ENCODE measurements around the gene CDH11.
A peak's percentile ranks its signal among the peaks of the same experiment; 100 is the strongest.

Gene CDH11, protein sequence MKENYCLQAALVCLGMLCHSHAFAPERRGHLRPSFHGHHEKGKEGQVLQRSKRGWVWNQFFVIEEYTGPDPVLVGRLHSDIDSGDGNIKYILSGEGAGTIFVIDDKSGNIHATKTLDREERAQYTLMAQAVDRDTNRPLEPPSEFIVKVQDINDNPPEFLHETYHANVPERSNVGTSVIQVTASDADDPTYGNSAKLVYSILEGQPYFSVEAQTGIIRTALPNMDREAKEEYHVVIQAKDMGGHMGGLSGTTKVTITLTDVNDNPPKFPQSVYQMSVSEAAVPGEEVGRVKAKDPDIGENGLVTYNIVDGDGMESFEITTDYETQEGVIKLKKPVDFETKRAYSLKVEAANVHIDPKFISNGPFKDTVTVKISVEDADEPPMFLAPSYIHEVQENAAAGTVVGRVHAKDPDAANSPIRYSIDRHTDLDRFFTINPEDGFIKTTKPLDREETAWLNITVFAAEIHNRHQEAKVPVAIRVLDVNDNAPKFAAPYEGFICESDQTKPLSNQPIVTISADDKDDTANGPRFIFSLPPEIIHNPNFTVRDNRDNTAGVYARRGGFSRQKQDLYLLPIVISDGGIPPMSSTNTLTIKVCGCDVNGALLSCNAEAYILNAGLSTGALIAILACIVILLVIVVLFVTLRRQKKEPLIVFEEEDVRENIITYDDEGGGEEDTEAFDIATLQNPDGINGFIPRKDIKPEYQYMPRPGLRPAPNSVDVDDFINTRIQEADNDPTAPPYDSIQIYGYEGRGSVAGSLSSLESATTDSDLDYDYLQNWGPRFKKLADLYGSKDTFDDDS

DNA sequence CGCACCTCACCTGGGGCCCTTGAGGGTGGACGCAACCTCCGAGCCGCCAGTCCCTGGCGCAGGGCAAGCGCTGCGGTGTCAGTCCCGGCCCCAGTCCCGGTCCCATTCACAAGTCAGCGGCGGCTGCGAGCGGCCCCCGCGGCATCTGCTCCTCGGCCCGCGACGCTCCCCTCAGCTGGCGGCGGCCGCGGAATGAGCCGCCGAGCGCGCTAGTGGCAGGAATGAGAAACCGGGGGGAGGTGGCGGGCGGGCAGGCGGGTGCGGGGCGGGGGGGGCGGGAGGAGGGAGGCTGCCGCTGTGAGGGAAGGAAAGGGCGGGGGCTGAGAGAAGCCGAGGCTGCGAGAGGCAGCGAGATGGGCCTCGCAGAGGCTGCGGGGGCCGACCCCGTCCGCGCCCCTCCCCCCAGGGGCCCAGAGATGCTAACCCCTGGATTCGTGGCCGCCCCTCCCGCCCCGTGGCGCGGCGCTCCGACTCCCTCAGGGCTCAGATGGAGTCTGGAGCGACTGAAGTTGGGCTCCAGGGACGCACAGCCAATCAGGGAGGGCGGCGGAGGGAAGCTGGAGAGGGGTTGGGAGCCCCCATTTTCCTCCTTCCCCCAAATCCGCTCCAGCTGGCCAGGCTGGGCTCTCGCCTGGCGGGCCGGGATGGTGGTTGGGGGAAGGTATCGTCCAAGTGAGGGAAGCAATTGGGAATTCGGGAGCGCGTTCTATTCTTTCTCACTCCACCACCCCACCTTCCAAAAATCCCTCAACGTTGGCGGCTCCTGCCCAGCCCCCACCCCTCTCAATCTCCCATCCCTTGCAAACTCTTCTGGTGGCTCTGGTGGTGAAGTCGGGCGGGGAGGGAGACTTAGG is at the start of gene CDH11:
TSS of gene CDH11 (minus strand) at position 194 of the 854 bp plus-strand sequence. CDS start 117,194 bp downstream, outside the sequence.
- peak; percentile 42 for DNase-seq (ENCODE audit: low read depth)

DNA sequence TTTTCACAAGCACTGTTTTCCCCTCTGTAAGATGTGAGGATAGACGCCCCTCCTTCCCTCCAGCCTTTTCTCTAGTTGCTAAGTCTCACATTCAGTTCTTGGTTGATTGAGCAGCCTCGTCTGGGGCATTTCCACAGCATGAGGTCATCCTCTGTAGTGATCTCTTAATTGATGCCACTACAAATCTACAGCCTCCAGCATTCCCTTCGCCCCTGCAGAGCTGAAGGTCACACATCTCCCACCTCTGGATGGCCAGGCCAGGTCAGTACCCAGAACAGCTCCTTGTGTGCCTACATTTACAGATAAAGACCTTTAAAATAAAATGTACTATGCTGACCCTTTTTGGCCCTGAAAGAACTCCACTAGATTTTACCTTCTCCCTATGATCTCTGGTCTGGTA is 32.5 kb upstream of the CDH11 start:
- DNase-seq (ENCODE audit: low read depth), result no peak

DNA sequence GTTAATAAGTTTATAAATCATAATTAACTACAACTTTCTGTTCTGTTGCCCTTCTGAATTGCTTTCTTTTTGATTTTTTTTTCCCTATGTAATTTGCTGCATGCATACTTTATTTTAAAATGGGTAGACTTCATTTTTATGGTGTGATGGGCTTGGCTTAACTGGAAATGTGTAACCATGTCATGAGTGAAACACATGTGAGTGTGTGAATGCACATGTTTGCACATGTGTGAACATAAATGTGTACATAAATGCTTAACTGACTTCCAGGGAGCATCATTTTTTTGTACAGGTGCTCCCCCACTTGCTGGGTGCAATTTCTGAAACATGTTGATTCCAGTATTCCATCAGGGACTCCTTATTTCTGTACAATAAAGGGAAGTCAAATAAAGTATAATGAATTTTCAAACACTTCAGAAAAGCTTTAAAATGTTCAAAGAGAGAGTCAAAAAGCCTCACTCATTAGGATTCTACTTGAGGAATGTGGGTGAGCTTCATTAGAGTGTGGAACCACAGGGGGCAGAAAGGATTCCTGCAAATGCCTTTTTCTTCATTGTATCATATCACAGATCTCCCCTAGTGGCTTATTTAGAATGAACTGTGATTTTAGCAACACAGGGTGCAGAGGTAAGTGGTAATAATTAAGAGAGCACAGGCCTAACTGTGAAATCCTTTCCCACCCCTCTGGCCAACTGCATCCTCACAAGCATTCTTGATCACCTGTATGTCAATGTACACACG is 31.7 kb upstream of the CDH11 start:
- no peak for DNase-seq (ENCODE audit: low read depth)

DNA sequence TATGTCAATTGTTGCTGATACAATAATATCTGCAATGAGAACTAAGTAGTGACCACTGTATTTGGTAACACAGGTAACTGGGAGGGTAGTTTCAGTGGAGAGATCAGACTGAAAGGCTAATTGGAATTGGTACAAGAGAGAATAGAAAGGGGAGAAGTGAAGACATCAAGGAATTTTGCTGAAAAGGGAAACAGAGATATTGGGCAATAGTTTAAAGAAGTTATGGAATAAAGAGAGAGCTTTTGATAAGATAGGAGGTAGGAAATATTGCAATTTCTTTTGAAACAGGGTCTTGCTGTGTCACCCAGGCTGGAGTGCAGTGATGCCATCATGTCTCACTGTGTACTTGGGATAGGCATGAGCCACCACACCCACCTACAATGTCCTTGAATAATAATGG is 26.9 kb upstream of the CDH11 start:
- DNase-seq (ENCODE audit: low read depth), result no peak

DNA sequence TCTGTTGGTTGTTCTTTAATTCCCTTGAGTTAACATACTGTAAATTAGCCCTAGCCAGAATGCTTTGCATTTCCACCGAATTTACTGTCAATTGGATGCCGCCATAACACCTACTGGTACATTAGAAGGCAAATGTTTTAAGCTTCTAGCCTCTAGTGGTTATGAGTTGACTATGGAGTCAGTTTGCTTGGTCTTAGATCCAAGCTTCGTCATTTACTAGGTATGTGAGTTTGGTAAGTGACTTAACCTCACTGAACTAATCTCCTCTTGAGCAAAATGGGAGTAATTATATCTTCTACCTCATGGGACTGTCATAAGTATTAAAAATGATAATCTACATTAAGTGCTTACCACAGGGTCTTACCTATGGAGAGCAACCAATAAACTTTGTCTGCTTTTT is 20.4 kb upstream of the CDH11 start:
- DNase-seq (ENCODE audit: low read depth), result no peak

DNA sequence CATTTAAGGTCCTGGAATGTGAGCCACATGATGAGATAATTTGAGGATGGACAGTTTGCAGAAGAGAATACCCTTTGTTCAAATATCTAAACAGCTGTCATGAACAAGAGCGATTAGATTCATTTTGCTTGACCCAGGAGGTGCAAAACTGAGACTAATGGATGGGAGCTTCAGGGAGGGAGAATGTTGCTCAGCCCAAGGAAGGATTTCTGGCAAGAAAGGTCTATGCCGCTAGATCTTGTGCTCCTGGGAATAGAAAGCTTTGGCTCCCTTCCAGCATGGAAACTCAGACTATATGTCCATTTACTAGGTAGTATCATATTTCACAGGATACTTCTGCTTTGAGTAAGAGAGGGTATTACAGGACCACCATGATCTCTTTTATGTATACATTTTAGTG is 14.8 kb upstream of the CDH11 start:
- no peak for DNase-seq (ENCODE audit: low read depth)

DNA sequence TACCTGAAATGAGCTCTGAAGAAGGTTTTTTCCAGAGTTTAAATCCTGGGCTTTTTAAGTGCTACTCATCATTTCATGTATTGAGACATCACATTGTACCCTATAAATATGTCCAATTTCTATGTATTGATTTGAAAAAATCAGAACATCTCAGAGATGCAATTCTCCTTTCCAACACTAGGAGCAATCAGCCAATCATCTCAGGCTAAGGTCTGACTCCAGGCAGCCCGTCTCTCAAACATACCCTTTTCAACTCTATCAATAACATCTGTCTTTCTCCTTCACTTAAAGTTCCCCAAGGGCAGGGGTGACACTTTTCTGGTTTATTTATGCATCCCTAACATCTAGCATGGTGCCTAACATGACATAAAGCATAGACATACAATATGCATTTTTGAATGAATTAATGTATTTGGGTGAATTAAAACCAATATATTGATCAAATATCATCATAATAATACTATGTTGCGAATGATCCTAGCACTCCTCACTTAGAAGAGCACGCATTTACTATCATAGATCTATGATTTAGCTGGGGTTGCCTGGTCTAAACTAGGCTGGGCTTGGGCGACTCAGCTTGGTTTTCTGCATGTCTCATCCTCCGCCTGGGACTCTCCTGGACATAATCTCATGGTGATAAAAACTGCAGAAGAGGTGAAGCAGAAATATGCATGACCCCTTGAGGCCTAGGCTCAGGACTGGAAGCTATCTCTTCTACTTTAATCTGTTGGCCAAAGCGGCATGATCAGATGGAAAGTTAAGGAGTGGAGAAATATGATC is 5.2 kb upstream of the CDH11 start:
- DNase-seq (ENCODE audit: low read depth), result no peak

DNA sequence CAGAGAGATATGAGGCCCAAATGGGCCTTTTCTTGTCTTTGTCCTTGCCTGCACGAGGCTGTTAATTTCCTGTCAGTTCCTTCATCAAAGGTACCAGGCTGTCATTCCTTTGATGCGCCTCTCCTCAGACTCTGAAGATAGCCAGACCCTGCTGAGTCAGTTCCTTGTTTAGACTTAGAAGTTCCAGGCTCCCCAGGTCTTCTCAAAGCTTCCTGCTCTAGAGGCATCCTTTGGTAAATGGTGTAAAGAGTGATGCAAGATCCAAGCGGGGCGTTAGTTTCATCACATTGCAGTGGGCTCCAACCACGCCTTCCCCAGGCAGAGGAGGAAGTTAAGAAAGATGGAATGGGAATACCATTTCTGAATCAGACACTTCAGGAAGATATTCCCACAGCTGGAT is 4.0 kb upstream of the CDH11 start:
- no peak for DNase-seq (ENCODE audit: low read depth)

DNA sequence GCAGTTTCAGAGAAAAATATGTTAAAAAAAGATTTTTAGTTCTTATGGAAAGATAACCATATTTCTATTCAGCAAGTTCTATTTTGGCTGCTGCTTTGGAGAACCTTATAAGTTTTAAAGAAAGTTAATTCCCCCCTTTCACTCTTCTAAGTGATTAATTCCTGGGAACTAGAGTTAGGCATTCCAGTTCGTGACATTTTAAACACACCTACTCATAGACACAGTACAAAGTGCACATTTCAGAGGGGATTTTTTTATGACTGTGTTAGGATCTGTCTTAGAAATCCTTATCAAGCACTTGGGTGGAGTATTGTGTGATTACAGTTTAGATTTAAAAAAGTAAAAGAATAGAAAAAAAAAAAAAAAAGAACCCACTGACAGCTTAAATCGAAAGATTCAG is 3.5 kb upstream of the CDH11 start:
- no peak for DNase-seq (ENCODE audit: low read depth)

DNA sequence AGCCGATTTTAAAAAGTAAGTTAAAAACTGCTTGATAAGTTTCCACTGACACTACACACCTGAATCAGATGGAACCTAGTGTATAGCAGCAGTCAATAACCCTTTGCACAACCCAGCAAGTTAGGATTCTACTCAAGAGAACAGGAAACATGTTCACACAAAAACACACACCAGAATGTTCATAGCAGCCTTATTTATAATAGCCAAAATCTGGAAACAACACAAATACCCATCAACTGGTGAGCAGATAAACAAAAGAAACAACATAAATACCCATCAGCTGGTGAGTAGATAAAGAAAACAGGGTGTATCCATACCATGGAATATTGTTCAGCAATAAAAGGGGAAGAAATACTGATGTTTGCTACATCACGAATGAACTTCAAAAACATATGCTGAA is 2.7 kb upstream of the CDH11 start:
- DNase-seq (ENCODE audit: low read depth), result no peak

DNA sequence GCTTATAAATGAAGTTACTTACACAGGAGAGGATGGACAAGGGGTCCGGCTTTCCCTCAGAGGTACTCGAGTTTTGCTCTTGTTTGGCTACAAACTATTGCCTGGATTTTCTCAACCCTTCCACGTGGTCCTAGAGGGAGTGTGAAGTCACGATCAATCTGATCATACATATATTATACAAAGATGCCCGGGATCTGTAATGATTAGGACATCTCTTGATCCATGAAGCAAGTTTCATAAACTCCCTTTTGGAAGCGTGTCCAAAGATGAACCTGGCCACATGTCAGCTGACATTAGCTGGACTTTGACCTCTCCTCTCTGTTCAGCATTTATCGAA is 2.3 kb upstream of the CDH11 start:
- no peak for DNase-seq (ENCODE audit: low read depth)

DNA sequence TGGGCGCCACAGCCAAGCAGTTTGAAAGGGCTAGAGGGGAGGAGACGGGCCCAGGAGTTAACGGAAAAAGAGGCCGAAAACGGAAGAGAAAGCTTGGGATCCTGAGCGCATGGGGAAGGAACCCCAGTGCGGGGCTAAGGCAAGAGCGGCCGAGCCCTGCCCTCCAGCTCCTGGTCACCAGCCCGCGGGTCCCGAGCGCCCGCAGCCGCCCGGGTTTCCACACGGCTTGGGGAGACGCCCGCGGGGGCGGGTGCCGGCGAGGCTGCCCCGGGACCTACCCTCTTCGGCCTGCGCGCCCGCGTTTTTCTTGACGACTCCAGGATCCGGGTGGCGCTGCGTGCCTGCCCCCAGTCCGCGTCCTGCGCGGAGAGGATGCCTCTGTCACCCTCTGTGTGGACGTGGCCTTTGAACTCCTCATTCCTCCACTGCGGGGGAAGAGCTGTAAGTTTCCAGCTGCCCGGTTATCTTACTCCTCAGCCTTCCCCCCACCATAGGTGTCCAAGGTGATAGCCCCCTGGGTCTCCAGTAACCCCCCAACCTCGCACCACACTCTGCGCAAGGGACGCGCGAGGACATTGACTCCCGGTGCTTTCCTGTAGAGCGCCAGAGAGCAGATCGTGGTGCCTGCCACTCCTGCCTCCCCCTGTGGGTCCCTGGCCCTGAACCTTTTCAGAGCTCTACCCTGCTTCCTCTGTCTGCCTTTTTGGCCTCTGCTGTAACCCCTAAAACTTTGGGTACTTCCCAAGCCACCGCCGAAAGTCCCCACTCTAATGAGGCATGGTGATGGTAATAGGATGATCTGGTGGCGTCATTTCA is 1.7 kb upstream of the CDH11 start:
- DNase-seq (ENCODE audit: low read depth), result no peak

DNA sequence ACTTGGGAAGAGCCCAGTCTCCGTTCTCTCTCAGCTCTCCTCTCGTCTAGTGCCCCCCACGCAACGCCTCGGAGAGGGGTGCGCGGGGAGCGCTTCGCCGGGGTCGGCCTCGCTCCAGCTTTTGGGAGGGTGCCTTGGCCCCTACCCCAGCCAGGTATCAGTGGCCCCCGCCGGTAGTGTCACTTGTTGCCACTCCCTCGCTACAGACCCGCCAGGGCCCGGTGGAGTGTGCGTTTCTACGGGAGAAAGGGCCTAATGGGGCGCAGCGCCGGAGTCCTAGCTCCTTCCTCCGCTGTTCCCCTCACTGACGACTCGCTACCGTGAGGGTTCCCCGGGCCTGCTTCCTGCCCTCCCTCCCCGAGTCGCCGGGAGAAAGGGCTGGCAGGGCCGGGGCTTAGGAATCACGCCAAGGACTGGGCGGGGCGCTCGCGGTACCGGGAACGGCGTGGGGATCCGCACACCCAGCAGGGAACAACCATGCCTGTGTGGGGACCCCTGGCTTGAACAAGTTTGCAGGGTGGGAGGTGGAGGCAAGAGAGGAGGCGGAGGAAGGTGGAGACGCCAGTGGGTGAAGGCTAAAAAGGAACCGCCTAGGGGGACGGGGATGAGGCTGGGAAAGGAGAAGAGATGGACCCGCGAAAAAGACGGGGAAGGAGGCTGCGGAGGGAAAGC is 997 bp upstream of the CDH11 start:
- DNase-seq (ENCODE audit: low read depth), result no peak

DNA sequence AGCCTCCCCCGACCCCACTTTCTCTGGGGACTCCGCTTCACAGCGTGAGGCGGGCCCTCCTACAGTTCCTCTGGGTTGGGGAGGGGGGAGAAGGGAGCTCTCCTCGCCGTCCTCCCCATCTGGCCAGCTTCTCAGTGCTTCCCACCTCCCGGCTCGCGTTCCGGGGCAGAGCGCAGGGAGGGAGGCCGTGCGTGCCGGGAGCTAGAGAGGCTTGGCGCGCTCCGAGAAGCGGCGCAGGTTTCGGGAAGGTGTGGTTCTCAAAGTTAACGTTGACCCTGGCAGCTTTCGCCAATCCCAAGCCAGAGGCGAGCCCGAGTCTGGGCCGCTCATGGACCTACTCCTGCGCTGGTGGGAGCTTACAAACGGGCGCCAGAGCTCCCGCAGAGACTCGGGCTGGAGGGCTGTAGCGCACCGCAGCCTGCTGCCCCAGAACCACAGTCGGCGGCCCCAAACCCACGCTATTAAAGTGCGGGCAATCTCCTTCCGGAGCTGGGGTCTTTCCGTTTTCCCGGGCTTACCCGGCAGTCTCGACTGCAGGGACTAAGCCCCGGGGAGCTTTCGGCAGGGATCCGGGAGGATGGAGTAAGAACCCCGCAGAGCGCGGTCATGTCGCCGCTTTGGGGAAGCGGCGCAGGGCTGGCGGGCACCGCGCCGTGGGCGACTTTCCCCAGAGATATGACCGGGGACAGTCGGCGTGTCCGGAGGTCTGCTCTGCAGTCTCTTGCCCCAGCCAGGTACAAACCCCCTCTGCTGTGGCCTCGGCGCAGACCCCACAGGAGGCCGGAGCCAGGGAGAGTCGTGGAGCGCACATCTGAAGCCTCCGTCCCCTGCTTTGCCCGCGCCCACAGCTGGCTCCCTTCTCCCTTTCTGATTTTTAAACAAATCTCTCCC is 787 bp downstream of the CDH11 start:
- no peak for DNase-seq (ENCODE audit: low read depth)

DNA sequence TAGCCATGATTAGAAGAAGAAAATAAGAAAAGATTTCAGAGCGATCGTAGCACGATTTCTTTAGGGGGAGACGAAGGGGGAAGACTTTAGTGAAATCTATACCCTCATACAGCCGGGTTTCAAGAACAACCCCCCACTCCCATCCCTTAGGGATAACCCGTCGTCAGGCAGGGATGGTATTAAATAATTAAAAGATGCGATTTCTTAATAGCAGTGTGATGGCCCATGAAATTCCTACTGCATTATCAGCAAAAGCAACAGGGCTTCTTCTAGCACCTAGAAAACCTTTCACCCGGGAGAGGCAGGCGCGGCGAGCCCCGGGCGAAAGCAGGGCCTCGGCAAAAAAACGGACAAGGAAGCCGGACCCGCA is 1.4 kb downstream of the CDH11 start:
- DNase-seq (ENCODE audit: low read depth), result no peak

DNA sequence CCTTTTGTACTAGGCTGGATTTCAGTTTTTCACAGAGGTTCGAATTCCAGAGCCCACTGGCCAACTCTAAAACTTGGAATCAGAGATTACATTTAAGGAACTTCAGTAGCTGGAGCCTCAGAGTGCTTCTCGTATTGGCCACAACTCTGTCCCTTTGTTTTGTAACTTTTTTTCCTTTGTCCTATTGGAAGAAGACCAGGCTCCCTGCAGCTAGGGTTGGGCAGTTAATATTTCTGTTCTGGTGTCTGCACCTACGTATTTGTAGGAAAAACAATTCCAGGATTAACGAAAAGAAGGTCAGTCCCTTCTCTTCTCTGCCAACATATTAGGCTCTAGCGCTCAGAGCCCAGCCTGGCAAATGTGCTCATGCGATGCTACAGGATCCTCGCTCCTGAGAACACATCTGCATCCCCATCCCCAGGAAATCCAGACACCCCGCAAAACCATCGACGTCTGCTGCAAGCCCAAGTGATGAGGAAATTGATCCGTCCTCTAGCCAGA is 1.9 kb downstream of the CDH11 start:
- peak; percentile 26 for DNase-seq (ENCODE audit: low read depth)

DNA sequence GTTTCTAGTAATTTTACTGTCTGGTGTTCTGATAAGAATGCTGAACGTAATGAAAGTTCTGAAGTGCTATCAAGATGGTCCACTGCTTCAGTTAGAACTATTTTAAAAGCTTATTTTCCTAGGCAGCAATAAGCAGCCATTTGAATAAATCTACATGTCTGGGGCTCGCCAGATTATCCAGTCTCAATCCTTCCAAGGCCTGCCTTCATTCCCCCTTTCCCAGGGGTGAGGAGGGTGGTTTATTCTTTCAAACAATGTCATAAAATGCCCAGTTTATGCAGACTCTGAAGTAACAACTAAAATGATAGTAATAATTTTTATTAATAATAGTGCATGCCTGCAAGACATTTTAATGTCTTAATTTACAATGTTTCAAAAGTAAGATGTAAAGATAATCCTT is 2.4 kb downstream of the CDH11 start:
- no peak for DNase-seq (ENCODE audit: low read depth)

DNA sequence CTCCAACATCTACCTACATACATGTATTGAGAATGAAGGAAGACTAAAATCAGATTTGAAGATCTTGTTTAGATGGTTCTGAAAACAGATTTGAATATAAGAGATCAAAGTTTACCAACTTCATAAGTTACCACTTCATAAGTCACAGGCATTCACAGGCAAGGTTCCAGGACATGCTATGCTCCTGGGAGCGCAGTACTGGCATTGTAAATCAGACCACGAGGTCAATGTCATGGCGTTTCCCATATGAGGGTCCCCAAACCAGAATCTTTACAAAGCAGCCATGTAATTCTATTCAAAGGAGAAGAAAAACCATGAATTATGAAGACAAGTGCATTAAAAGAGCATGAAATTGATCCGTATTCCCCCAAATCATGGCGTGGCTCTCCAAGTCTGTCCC is 3.0 kb downstream of the CDH11 start:
- no peak for DNase-seq (ENCODE audit: low read depth)
